Smooth muscle cell (in vitro differentiated cells): ENCODE data around the gene ZBTB47. TPM values are rescaled to one million over a fixed set of nuclear protein-coding genes. Genes with fewer than 3 reads are reported as not detected.

Experiments used
- DNase-seq: peaks from one replicate; lab custom pipeline; 2025; ENCODE audit not compliant: unreplicated experiment; lab: John Stamatoyannopoulos, UW
- H2AFZ ChIP-seq: fragments of 200-600 bp; sonication (generic); 2 replicates; pipeline ENCODE4 v1.6.0; 2016; ENCODE audit warnings: antibody characterized with exemption, low read depth, mild to moderate bottlenecking
- H3F3A ChIP-seq: fragments of 200-600 bp; sonication (generic); 2 replicates; pipeline ENCODE4 v1.6.0; 2017; ENCODE audit warnings: antibody characterized with exemption, low read depth
- H3K27ac ChIP-seq: fragments of 200-600 bp; sonication (generic); 2 replicates; pipeline ENCODE4 v1.5.1; 2016; ENCODE audit warnings: low read depth, mild to moderate bottlenecking
- H3K27me3 ChIP-seq: fragments of 200-600 bp; sonication (generic); 2 replicates; pipeline ENCODE4 v1.6.1; 2016; ENCODE audit warnings: low read depth, mild to moderate bottlenecking
- H3K36me3 ChIP-seq: fragments of 200-600 bp; sonication (generic); 2 replicates; pipeline ENCODE4 v1.5.1; 2016; ENCODE audit warnings: low read depth
- H3K4me1 ChIP-seq: fragments of 200-600 bp; sonication (generic); 2 replicates; pipeline ENCODE4 v1.5.1; 2016; ENCODE audit warnings: low read depth
- H3K4me2 ChIP-seq: fragments of 200-600 bp; sonication (generic); 2 replicates; pipeline ENCODE4 v1.6.0; 2016; ENCODE audit warnings: mild to moderate bottlenecking
- H3K4me3 ChIP-seq: fragments of 200-600 bp; sonication (generic); 2 replicates; pipeline ENCODE4 v1.5.1; 2016; ENCODE audit warnings: mild to moderate bottlenecking
- H3K79me2 ChIP-seq: fragments of 200-600 bp; sonication (generic); 2 replicates; pipeline ENCODE4 v1.6.0; 2016; ENCODE audit warnings: low read depth, mild to moderate bottlenecking
- H3K9ac ChIP-seq: fragments of 200-600 bp; sonication (generic); 2 replicates; pipeline ENCODE4 v1.6.0; 2016; ENCODE audit warnings: low read depth
- H3K9me3 ChIP-seq: fragments of 200-600 bp; sonication (generic); replicated peaks from 2 replicates; pipeline ENCODE4 v1.5.1; 2016; ENCODE audit warnings: low read depth
- H4K20me1 ChIP-seq: fragments of 200-600 bp; sonication (generic); 2 replicates; pipeline ENCODE4 v1.6.0; 2016; ENCODE audit warnings: low read depth
- WGBS: methylation state at CpG from one replicate; pipeline ENCODE4 v1.1.7; 2016; ENCODE audit warnings: low lambda C conversion rate; 5-methylcytosine and 5-hydroxymethylcytosine counted together
- polyA plus RNA-seq: library from polyadenylated mRNA; unstranded; fragments of >200 nt; fragmentation: Nextera tagmentation; extraction: Ambion mirVana; gene quantifications from 2 replicates; pipeline ENCODE4 v1.2.1, GENCODE V29; 2016
- total RNA-seq: library from RNA; depleted of rRNA; stranded (reverse); fragments of >200 nt; gene quantifications from 2 replicates; pipeline ENCODE4 v1.2.3, GENCODE V29; 2014
- TF ChIP-seq, protein P1 (sequence below): fragments of 200-600 bp; sonication (generic); IDR thresholded peaks from 2 replicates; pipeline ENCODE4 v1.5.1; 2017; ENCODE audit warnings: borderline replicate concordance, mild to moderate bottlenecking, antibody characterized with exemption; ENCODE audit not compliant: insufficient read depth, poor library complexity, severe bottlenecking

Gene ZBTB47
- total and polyA plus RNA-seq, 2 experiments from 2014 or later: 4.6 to 7.7 TPM

- 97% methylated on average over 7 of the region's 7 CpGs for WGBS
- Histone ChIP-seq H3K27ac (no peak overlapping the region), H3F3A (no peaks in the 10 kb centered on the region), H3K36me3 (no peaks in the 10 kb centered on the region), H3K79me2 (no peaks in the 10 kb centered on the region), H4K20me1 (peaks cover 17% of the 10 kb centered on the region), H3K9ac (no peak overlapping the region), H3K4me2 (no peak overlapping the region), H3K27me3 (no peaks in the 10 kb centered on the region), H3K4me1 (no peaks in the 10 kb centered on the region), H2AFZ (no peak overlapping the region), H3K9me3 (no peaks in the 10 kb centered on the region), H3K4me3 (no peak overlapping the region)
- TF ChIP-seq, protein P1, sequence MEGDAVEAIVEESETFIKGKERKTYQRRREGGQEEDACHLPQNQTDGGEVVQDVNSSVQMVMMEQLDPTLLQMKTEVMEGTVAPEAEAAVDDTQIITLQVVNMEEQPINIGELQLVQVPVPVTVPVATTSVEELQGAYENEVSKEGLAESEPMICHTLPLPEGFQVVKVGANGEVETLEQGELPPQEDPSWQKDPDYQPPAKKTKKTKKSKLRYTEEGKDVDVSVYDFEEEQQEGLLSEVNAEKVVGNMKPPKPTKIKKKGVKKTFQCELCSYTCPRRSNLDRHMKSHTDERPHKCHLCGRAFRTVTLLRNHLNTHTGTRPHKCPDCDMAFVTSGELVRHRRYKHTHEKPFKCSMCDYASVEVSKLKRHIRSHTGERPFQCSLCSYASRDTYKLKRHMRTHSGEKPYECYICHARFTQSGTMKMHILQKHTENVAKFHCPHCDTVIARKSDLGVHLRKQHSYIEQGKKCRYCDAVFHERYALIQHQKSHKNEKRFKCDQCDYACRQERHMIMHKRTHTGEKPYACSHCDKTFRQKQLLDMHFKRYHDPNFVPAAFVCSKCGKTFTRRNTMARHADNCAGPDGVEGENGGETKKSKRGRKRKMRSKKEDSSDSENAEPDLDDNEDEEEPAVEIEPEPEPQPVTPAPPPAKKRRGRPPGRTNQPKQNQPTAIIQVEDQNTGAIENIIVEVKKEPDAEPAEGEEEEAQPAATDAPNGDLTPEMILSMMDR: no peak
- DNase-seq: no peak
These were observed 8.7 kb downstream of the ZBTB47 start for GRCh38 chr3:42662037-42662812.

GRCh38 chr3:42662813-42663535 is 9.5 kb downstream of the ZBTB47 start:
- Histone ChIP-seq H3K9me3 (no peaks in the 10 kb centered on the region), H2AFZ (no peak overlapping the region), H3K27me3 (no peaks in the 10 kb centered on the region), H3K36me3 (no peaks in the 10 kb centered on the region), H3K4me1 (no peaks in the 10 kb centered on the region), H3K79me2 (no peaks in the 10 kb centered on the region), H3F3A (no peaks in the 10 kb centered on the region), H3K27ac (no peak overlapping the region), H3K4me2 (no peak overlapping the region), H3K4me3 (no peak overlapping the region), H3K9ac (no peak overlapping the region), H4K20me1 (peaks cover 10% of the 10 kb centered on the region)
- TF ChIP-seq, protein P1: no peak
- DNase-seq: no peak
- WGBS: 98% methylated on average over 12 of the region's 12 CpGs

DNA sequence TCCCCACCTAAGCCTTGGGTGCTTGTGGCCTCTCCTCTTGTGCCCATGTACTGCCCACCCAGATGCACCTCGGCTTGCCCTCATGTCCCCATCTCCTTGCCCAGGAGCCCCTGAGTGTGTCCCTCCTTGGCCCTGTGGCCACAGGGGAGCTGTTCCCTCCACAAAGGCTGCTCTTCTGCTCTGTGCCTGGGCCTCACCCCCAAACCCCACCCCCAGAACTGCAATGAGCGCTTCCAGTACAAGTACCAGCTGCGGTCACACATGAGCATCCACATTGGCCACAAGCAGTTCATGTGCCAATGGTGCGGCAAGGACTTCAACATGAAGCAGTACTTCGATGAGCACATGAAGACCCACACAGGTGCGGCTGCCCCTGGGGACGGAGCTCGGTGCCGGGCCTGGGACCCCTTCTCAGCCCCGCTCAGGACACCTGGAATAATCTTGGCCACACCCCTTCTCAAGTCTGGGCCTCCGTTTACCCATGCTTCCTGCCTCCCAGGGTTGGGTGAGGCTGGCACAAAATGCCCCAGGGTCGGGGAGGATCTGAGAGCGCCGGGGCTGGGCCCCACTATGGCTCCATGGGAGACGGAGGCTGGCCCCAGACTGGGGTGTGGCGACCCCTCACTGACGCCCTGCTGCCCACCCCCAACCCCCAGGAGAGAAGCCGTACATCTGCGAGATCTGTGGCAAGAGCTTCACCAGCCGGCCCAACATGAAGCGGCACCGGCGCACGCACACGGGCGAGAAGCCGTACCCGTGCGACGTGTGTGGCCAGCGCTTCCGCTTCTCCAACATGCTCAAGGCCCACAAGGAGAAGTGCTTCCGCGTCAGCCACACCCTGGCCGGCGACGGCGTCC is 10.3 kb downstream of the ZBTB47 start:
- no peaks in the 10 kb centered on the region for H3K36me3 ChIP-seq
- no peaks in the 10 kb centered on the region for H3F3A ChIP-seq
- no peak for DNase-seq
- no peaks in the 10 kb centered on the region for H3K27me3 ChIP-seq
- peaks cover 10% of the 10 kb centered on the region for H4K20me1 ChIP-seq
- no peak overlapping the region for H3K9ac ChIP-seq
- H3K4me2 ChIP-seq: no peak overlapping the region
- no peak overlapping the region for H3K27ac ChIP-seq
- no peaks in the 10 kb centered on the region for H3K4me1 ChIP-seq
- 98% methylated on average over 22 of the region's 38 CpGs for WGBS
- H3K4me3 ChIP-seq: no peak overlapping the region
- TF ChIP-seq, protein P1: no peak
- no peaks in the 10 kb centered on the region for H3K79me2 ChIP-seq
- no peak overlapping the region for H2AFZ ChIP-seq
- H3K9me3 ChIP-seq: no peaks in the 10 kb centered on the region
